H9 (cell line): ENCODE results near the gene PDXK. TPM values are rescaled to one million over a fixed set of nuclear protein-coding genes. Genes with fewer than 3 reads are reported as not detected.
A peak's percentile ranks its signal among the peaks of the same experiment; 100 is the strongest.

Experiments
- DNase-seq: peaks from one replicate; pipeline ENCODE4 v3.0.0-alpha.2; 2017
- H2AFZ ChIP-seq: one replicate; pipeline ENCODE4 v1.6.1; 2013; ENCODE audit warnings: mild to moderate bottlenecking, low read length, control low read depth, moderate library complexity
- H2AK5ac ChIP-seq: 2 replicates; pipeline ENCODE4 v1.6.1; 2013; ENCODE audit warnings: low read length, control low read depth, mixed read lengths; ENCODE audit not compliant: insufficient read length
- H2BK120ac ChIP-seq: one replicate; pipeline ENCODE4 v1.6.1; 2013; ENCODE audit warnings: low read depth, mild to moderate bottlenecking, low read length, control low read depth, inconsistent platforms; ENCODE audit not compliant: poor library complexity, severe bottlenecking
- H2BK12ac ChIP-seq: 2 replicates; pipeline ENCODE4 v1.6.1; 2013; ENCODE audit warnings: low read length, control low read depth, mixed read lengths, low read depth; ENCODE audit not compliant: insufficient read length
- H2BK15ac ChIP-seq: 2 replicates; pipeline ENCODE4 v1.6.1; 2013; ENCODE audit warnings: low read depth, low read length, control low read depth
- H2BK20ac ChIP-seq: one replicate; pipeline ENCODE4 v1.6.1; 2013; ENCODE audit warnings: low read depth, mild to moderate bottlenecking, low read length, control low read depth, inconsistent platforms; ENCODE audit not compliant: poor library complexity, severe bottlenecking
- H2BK5ac ChIP-seq: 2 replicates; pipeline ENCODE4 v1.6.1; 2013; ENCODE audit warnings: low read length, control low read depth, mixed read lengths; ENCODE audit not compliant: insufficient read length
- H3K14ac ChIP-seq: 2 replicates; pipeline ENCODE4 v1.6.1; 2013; ENCODE audit warnings: low read length, control low read depth; ENCODE audit not compliant: insufficient read depth
- H3K18ac ChIP-seq: 2 replicates; pipeline ENCODE4 v1.6.1; 2013; ENCODE audit warnings: low read depth, mild to moderate bottlenecking, mixed read lengths, low read length, control low read depth; ENCODE audit not compliant: insufficient read length
- H3K23ac ChIP-seq: 2 replicates; pipeline ENCODE4 v1.6.1; 2013; ENCODE audit warnings: low read length, control low read depth, mixed read lengths, low read depth; ENCODE audit not compliant: insufficient read length
- H3K23me2 ChIP-seq: 2 replicates; pipeline ENCODE4 v1.6.1; 2013; ENCODE audit warnings: low read depth, mild to moderate bottlenecking, mixed read lengths, low read length, control low read depth; ENCODE audit not compliant: insufficient read length, poor library complexity, severe bottlenecking
- H3K27ac ChIP-seq: 2 replicates; pipeline ENCODE4 v1.5.1; 2013; ENCODE audit warnings: low read length, control low read depth, mixed read lengths, low read depth; ENCODE audit not compliant: insufficient read length
- H3K27me3 ChIP-seq: 2 replicates; pipeline ENCODE4 v1.6.1; 2013; ENCODE audit warnings: low read length, control low read depth, inconsistent platforms; ENCODE audit not compliant: insufficient read depth
- H3K4ac ChIP-seq: 2 replicates; pipeline ENCODE4 v1.6.1; 2013; ENCODE audit warnings: low read depth, mild to moderate bottlenecking, control low read depth, inconsistent platforms, low read length, moderate library complexity
- H3K4me1 ChIP-seq: 2 replicates; pipeline ENCODE4 v1.6.1; 2013; ENCODE audit warnings: low read length, control low read depth, inconsistent platforms; ENCODE audit not compliant: insufficient read depth
- H3K4me2 ChIP-seq: 2 replicates; pipeline ENCODE4 v1.6.1; 2013; ENCODE audit warnings: low read length, control low read depth, mixed read lengths; ENCODE audit not compliant: insufficient read length, insufficient read depth
- H3K56ac ChIP-seq: 2 replicates; pipeline ENCODE4 v1.6.1; 2013; ENCODE audit warnings: low read depth, mild to moderate bottlenecking, mixed read lengths, low read length, control low read depth; ENCODE audit not compliant: insufficient read length
- H3K79me1 ChIP-seq: 2 replicates; pipeline ENCODE4 v1.6.1; 2013; ENCODE audit warnings: low read depth, mild to moderate bottlenecking, moderate library complexity, low read length, control low read depth, inconsistent platforms; ENCODE audit not compliant: insufficient read depth, poor library complexity, severe bottlenecking
- H3K79me2 ChIP-seq: 2 replicates; pipeline ENCODE4 v1.6.1; 2013; ENCODE audit warnings: low read length, control low read depth, inconsistent platforms; ENCODE audit not compliant: insufficient read depth
- H3K9ac ChIP-seq: 2 replicates; pipeline ENCODE4 v1.6.1; 2013; ENCODE audit warnings: low read length, control low read depth, mixed read lengths; ENCODE audit not compliant: insufficient read length; ENCODE audit errors: extremely low read depth
- H3K9me3 ChIP-seq: one replicate; pipeline ENCODE4 v1.6.1; 2013; ENCODE audit warnings: low read depth, low read length, inconsistent platforms; ENCODE audit not compliant: control insufficient read depth
- H3T11ph ChIP-seq: one replicate; pipeline ENCODE4 v1.6.1; 2013; ENCODE audit warnings: mild to moderate bottlenecking, low read length, control low read depth, inconsistent platforms
- H4K20me1 ChIP-seq: one replicate; pipeline ENCODE4 v1.6.1; 2013; ENCODE audit not compliant: control insufficient read depth, insufficient read length, insufficient read depth
- H4K5ac ChIP-seq: 2 replicates; pipeline ENCODE4 v1.6.1; 2013; ENCODE audit warnings: low read depth, mild to moderate bottlenecking, mixed read lengths, low read length, control low read depth; ENCODE audit not compliant: insufficient read length
- H4K8ac ChIP-seq: replicated peaks from 2 replicates; pipeline ENCODE4 v1.6.1; 2013; ENCODE audit warnings: low read length, control low read depth, mixed read lengths, low read depth; ENCODE audit not compliant: insufficient read length
- H4K91ac ChIP-seq: 2 replicates; pipeline ENCODE4 v1.6.1; 2013; ENCODE audit warnings: low read depth, mild to moderate bottlenecking, moderate library complexity, mixed read lengths, low read length, control low read depth; ENCODE audit not compliant: insufficient read length
- H3K27ac Mint-ChIP-seq, 3 experiments: 2 replicates in 2 of 3; 3 replicates in 1 of 3; pipeline ENCODE4 v1.8.0; 2020 to 2021; ENCODE audit warnings: mixed read lengths in 3 of 3, mild to moderate bottlenecking in 1 of 3, moderate library complexity in 1 of 3
- H3K27me3 Mint-ChIP-seq: 2 replicates; pipeline ENCODE4 v1.8.0; 2021; ENCODE audit warnings: low read depth, mild to moderate bottlenecking, moderate library complexity, mixed read lengths
- H3K36me3 Mint-ChIP-seq, 3 experiments: 2 replicates in 2 of 3; 3 replicates in 1 of 3; pipeline ENCODE4 v1.8.0; 2020 to 2021; ENCODE audit warnings: low read depth in 3 of 3, mixed read lengths in 3 of 3; ENCODE audit not compliant: insufficient read depth in 1 of 3
- H3K4me1 Mint-ChIP-seq, 2 experiments: 2 replicates each; pipeline ENCODE4 v1.8.0; 2020; ENCODE audit warnings: mixed read lengths in 2 of 2
- H3K4me3 Mint-ChIP-seq, 2 experiments: 2 replicates in 1 of 2; 3 replicates in 1 of 2; pipeline ENCODE4 v1.8.0; 2020 to 2021; ENCODE audit warnings: mild to moderate bottlenecking in 2 of 2, mixed read lengths in 2 of 2, moderate library complexity in 1 of 2
- H3K9me3 Mint-ChIP-seq, 2 experiments: 2 replicates in 1 of 2; 3 replicates in 1 of 2; pipeline ENCODE4 v1.8.0; 2020; ENCODE audit warnings: mild to moderate bottlenecking in 2 of 2, mixed read lengths in 2 of 2, moderate library complexity in 1 of 2
- WGBS: extraction: QIAGEN DNeasy Blood & Tissue Kit; methylation state at CpG from one replicate; pipeline ENCODE4 v1.1.7; 2013; ENCODE audit warnings: missing lambda C conversion rate, low lambda C conversion rate, mixed read lengths; ENCODE audit not compliant: insufficient read length; ENCODE audit errors: extremely low coverage; 5-methylcytosine and 5-hydroxymethylcytosine counted together
- total RNA-seq: library from RNA; stranded (reverse); gene quantifications from 2 replicates; pipeline ENCODE4 v1.2.1, GENCODE V29; 2021
- TF ChIP-seq, protein P1 (sequence below): fragments of 200-600 bp; sonication (generic); conservative IDR thresholded peaks from 3 replicates; pipeline ENCODE4 v1.8.0; 2021; ENCODE audit warnings: antibody characterized with exemption, mild to moderate bottlenecking

Gene PDXK
- total RNA-seq, 1 experiment from 2014 or later = 109 TPM

DNA sequence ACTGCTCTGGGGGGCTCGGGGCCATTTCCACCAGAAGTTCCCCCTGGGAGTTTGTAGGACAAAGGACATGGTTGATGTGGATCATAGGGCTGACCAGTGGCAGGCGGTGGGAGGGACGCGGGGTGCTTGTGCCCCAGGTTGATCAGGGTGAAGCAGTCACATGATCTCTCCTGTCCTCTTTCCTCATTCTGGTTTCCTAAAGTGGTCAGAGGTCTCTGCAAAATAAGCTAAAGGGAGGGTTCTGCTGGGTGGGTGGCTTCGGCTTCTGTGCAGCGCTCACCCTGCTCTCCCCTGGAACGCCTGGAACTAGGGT, 9.2 kb downstream of the PDXK start:
- H3K4me3 Mint-ChIP-seq = peak overlapping the region; percentile 80 to 83
- Histone ChIP-seq H3K27ac (no peak overlapping the region), H3K23ac (no peak overlapping the region), H2BK15ac (no peak overlapping the region), H2BK12ac (no peak overlapping the region), H3K4me1 (no peaks in the 10 kb centered on the region), H4K20me1 (no peaks in the 10 kb centered on the region), H3K79me1 (peaks cover 5% of the 10 kb centered on the region), H2BK120ac (no peak overlapping the region), H3K56ac (no peak overlapping the region), H3K14ac (peak overlapping the region; percentile 86; the same call in 1 of the 2 replicates), H4K8ac (no peak overlapping the region), H2BK5ac (no peak overlapping the region), H3K27me3 (no peaks in the 10 kb centered on the region), H3K4ac (no peak overlapping the region), H3T11ph (no peak overlapping the region), H2BK20ac (no peak overlapping the region), H3K9ac (peak overlapping the region; percentile 9), H3K9me3 (no peaks in the 10 kb centered on the region), H3K18ac (no peak overlapping the region), H3K79me2 (peaks cover 5% of the 10 kb centered on the region; the same call in 1 of the 2 replicates), H4K91ac (no peak overlapping the region), H4K5ac (no peak overlapping the region), H2AFZ (no peak overlapping the region), H3K23me2 (peaks cover 9% of the 10 kb centered on the region), H3K4me2 (peak overlapping the region; percentile 56), H2AK5ac (no peak overlapping the region)
- no CpG with 5 or more reads among the region's 7 CpGs for WGBS
- H3K36me3 Mint-ChIP-seq = peaks cover 0 to 15% (median 3%) of the 10 kb centered on the region in 3 experiments; a peak in 5 of 7 replicates
- peaks cover 18 to 22% of the 10 kb centered on the region in 2 experiments for H3K4me1 Mint-ChIP-seq
- H3K27ac Mint-ChIP-seq = peak overlapping the region; percentile 87 to 96 (median 91); a peak in 6 of 7 replicates
- TF ChIP-seq, protein P1, sequence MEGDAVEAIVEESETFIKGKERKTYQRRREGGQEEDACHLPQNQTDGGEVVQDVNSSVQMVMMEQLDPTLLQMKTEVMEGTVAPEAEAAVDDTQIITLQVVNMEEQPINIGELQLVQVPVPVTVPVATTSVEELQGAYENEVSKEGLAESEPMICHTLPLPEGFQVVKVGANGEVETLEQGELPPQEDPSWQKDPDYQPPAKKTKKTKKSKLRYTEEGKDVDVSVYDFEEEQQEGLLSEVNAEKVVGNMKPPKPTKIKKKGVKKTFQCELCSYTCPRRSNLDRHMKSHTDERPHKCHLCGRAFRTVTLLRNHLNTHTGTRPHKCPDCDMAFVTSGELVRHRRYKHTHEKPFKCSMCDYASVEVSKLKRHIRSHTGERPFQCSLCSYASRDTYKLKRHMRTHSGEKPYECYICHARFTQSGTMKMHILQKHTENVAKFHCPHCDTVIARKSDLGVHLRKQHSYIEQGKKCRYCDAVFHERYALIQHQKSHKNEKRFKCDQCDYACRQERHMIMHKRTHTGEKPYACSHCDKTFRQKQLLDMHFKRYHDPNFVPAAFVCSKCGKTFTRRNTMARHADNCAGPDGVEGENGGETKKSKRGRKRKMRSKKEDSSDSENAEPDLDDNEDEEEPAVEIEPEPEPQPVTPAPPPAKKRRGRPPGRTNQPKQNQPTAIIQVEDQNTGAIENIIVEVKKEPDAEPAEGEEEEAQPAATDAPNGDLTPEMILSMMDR = no peak
- no peaks in the 10 kb centered on the region for H3K27me3 Mint-ChIP-seq
- H3K9me3 Mint-ChIP-seq = no peaks in the 10 kb centered on the region
- DNase-seq = no peak
